Activated naive CD8-positive, alpha-beta T cell treated with anti-CD3 and anti-CD28 coated beads, Interleukin-2, amount 10 ng/mL, durations not matched to agents 7 days and 5 days (primary cell): Measurements from ENCODE around the gene TPI1. TPM values are rescaled to one million over a fixed set of nuclear protein-coding genes. Genes with fewer than 3 reads are reported as not detected.
"Not testable (repeated sequence)": the region's sequence is repeated elsewhere in the genome, so short reads cannot be mapped to it uniquely, and the experiment has no call there.

ENCODE experiments used
- ATAC-seq: fragments of 150-1000 bp; cut with Tn5 transposase; one replicate; pipeline ENCODE4 v1.10.0; 2021; ENCODE audit warnings: low read depth, moderate library complexity
- POLR2A ChIA-PET: fragments of 350-600 bp; sonication (Branson Sonifier 250); formaldehyde crosslinking; loops from one replicate; lab custom pipeline; 2021; ENCODE audit warnings: antibody characterized with exemption; lab: Charles Lee
- DNase-seq: peaks from one replicate; pipeline ENCODE4 v3.0.0; 2021
- H3K27ac Mint-ChIP-seq: one replicate; pipeline ENCODE4 v1.8.0; 2022; ENCODE audit warnings: mild to moderate bottlenecking, mixed read lengths
- H3K27me3 Mint-ChIP-seq: one replicate; pipeline ENCODE4 v1.8.0; 2022; ENCODE audit warnings: mild to moderate bottlenecking, moderate library complexity, mixed read lengths
- H3K36me3 Mint-ChIP-seq: one replicate; pipeline ENCODE4 v1.8.0; 2021; ENCODE audit warnings: mild to moderate bottlenecking, mixed read lengths
- H3K4me1 Mint-ChIP-seq: one replicate; pipeline ENCODE4 v1.8.0; 2021; ENCODE audit warnings: mixed read lengths
- H3K4me3 Mint-ChIP-seq: one replicate; pipeline ENCODE4 v1.8.0; 2022; ENCODE audit warnings: mild to moderate bottlenecking, moderate library complexity, mixed read lengths
- H3K9me3 Mint-ChIP-seq: one replicate; pipeline ENCODE4 v1.8.0; 2021; ENCODE audit warnings: mixed read lengths
- total RNA-seq, 2 experiments: library from RNA; stranded (reverse); gene quantifications; one replicate each; pipeline ENCODE4 v1.2.3, GENCODE V29; 2021

TPI1 gene
- total RNA-seq, 2 experiments from 2014 or later, result 1,129 to 1,200 TPM

DNA sequence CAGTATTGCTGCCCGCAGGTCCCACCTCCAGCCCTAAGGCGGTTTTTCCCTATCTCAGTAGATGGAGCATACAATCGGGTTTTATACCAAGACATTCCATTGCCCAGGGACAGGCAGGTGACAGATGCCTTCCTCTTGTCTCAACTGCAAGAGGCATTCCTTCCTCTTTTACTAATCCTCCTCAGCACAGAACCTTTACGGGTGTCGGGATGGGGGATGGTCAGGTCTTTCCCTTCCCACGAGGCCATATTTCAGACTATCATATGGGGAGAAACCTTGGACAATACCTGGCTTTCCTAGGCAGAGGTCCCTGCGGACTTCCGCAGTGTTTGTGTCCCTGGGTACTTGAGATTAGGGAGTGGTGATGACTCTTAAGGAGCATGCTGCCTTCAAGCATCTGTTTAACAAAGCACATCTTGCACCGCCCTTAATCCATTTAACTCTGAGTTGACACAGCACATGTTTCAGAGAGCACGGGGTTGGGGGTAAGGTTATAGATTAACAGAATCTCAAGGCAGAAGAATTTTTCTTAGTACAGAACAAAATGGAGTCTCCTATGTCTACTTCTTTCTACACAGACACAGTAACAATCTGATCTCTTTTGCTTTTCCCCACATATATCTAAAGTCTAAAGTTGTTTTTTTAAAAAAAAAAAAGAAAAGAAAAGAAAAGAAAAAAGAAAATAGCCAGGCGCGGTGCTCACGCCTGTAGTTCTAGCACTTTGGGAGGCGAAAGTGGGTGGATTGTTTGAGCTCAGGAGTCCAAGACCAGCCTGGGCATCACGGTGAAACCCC is 19.1 kb downstream of the TPI1 start:
- not testable (repeated sequence) for DNase-seq, H3K27me3 Mint-ChIP-seq, ATAC-seq, H3K27ac Mint-ChIP-seq, H3K4me3 Mint-ChIP-seq, H3K36me3 Mint-ChIP-seq, H3K4me1 Mint-ChIP-seq, H3K9me3 Mint-ChIP-seq
- POLR2A ChIA-PET, result interaction anchor here (1.1 kb wide), 1 partner anchor 18 kb away, joined by 3 read pairs; no protein-coding TSS in a partner anchor

DNA sequence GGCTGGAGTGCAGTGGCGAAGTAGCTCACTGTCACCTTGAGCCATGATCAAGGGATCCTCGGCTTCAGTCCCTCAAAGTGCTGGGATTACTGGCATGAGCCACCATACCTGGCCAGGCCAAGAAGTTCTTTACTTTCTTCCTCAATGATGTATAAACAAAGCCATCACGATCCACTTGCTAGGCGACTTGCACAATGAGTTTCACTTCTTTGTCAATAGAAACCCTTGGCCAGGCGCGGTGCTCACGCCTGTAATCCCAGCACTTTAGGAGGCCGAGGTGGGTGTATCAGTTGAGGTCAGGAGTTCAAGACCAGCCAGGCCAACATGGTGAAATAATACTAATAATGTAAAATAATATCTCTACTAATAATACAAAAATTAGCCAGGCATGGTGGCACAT is 20.1 kb downstream of the TPI1 start:
- peaks cover 7% of the 10 kb centered on the region for H3K36me3 Mint-ChIP-seq
- DNase-seq (no peak), ATAC-seq (no peak)
- H3K9me3 Mint-ChIP-seq, result no peaks in the 10 kb centered on the region
- POLR2A ChIA-PET, result interaction anchor here (0.8 kb wide), 1 partner anchor 18 kb away, joined by 3 read pairs; no protein-coding TSS in a partner anchor
- H3K4me3 Mint-ChIP-seq, result no peak overlapping the region
- H3K27ac Mint-ChIP-seq, result no peak overlapping the region
- H3K4me1 Mint-ChIP-seq, result peaks cover 15% of the 10 kb centered on the region
- H3K27me3 Mint-ChIP-seq, result no peaks in the 10 kb centered on the region

DNA sequence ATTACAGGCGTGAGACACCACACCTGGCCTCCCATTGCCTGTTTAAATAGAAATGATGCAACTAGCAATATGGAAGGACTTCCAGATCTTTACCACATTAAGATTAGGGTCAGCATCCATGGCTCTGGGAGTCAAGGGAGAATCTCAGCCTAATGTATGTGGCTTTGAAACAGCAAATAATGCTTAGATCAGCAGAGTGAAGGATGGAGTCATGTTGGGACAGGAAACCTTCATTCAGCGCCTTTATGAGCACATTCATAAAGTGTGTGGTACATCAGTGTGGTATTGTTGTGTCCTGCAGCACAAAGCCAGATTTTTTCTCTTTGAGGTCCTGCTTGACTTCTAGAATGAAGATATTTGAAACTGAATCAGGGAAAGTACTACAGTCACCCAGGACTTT is 21.0 kb downstream of the TPI1 start:
- POLR2A ChIA-PET, result no interaction called here
- ATAC-seq (no peak), DNase-seq (no peak)
- peaks cover 5% of the 10 kb centered on the region for H3K36me3 Mint-ChIP-seq
- no peak overlapping the region for H3K27ac Mint-ChIP-seq
- no peaks in the 10 kb centered on the region for H3K9me3 Mint-ChIP-seq
- H3K27me3 Mint-ChIP-seq, result no peaks in the 10 kb centered on the region
- peaks cover 17% of the 10 kb centered on the region for H3K4me1 Mint-ChIP-seq
- no peak overlapping the region for H3K4me3 Mint-ChIP-seq

DNA sequence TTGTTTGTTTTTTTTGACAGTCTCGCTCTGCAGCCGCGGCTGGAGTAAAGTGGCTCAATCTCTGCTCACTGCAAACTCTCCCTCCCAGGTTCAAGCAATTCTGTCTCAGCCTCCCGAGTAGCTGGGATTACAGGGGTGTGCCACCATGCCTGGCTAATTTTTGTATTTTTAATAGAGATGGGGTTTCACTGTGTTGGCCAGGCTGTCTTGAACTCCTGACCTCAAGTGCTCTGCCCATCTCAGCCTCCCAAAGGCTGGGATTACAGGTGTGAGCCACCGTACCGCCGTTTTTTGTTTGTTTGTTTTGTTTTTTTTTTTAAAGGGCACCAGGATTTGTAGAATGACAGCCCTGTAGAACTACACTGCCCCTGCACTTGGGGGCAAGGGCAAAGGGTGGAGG is 21.5 kb downstream of the TPI1 start:
- H3K27me3 Mint-ChIP-seq, DNase-seq, H3K9me3 Mint-ChIP-seq, POLR2A ChIA-PET, ATAC-seq, H3K36me3 Mint-ChIP-seq, H3K4me3 Mint-ChIP-seq, H3K27ac Mint-ChIP-seq: not testable (repeated sequence)
- peaks cover 17% of the 10 kb centered on the region for H3K4me1 Mint-ChIP-seq

- ATAC-seq, POLR2A ChIA-PET, H3K36me3 Mint-ChIP-seq, DNase-seq, H3K27me3 Mint-ChIP-seq, H3K9me3 Mint-ChIP-seq: not testable (repeated sequence)
- peak overlapping the region; percentile 91 for H3K27ac Mint-ChIP-seq
- peak overlapping the region; percentile 88 for H3K4me3 Mint-ChIP-seq
- H3K4me1 Mint-ChIP-seq, result peaks cover 17% of the 10 kb centered on the region
Observed at GRCh38 chr12:6889775-6890573, 22.6 kb downstream of the TPI1 start.

DNA sequence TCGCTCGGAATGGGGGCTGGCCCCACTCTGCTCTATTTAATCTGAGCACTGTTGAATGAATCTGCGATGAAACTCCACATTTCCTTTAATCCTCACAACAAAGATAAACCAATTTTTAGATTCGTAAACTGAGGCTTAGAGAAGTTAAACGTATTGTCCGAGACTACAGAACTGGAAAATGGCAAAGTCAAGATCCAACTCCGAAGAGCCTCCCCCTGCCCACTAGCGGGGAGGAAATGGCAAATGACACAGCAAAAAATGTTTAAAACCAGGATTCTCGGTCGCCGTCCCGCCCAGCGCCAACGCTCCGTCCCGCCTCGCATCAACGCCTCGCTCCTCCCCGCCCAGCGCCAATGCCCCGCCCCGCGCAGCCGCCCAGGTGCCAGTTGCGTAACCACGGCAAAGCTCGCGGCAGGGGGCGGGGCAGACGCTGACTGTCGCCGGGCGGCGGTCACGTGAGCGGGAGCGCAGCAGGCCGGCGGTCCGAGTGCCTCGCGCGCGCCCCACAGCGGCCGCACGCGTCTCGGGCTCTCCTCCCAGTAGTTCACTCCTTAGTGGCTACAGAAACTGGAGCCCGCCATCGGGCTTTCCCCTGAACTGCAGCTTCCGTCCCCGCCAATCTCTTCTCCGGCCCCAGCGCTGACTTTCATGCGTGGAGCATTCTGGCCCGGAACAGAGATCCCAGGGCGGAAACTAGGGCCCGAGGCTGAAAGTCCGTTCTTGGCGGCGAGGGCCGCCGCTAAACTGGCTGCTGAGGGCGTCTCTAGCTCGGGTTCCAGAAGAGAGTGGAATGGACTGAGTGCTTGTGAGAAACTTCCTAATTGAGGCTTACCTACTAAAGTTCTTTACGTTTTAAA is 23.7 kb downstream of the TPI1 start:
- peak; percentile 97 for ATAC-seq
- DNase-seq, result peak; percentile 100
- POLR2A ChIA-PET, result interaction anchor here (0.5 to 2.8 kb wide), 25 partner anchors 9 to 222 kb away, joined by 3 to 78 read pairs (median 5); partner anchors contain the start of genes C12orf57, C1RL, CDCA3 and COPS7A
- Mint-ChIP-seq H3K27me3 (no peaks in the 10 kb centered on the region), H3K4me3 (peak overlapping the region; percentile 88), H3K27ac (peak overlapping the region; percentile 91), H3K4me1 (peaks cover 17% of the 10 kb centered on the region), H3K36me3 (peaks cover 2% of the 10 kb centered on the region), H3K9me3 (no peaks in the 10 kb centered on the region)

DNA sequence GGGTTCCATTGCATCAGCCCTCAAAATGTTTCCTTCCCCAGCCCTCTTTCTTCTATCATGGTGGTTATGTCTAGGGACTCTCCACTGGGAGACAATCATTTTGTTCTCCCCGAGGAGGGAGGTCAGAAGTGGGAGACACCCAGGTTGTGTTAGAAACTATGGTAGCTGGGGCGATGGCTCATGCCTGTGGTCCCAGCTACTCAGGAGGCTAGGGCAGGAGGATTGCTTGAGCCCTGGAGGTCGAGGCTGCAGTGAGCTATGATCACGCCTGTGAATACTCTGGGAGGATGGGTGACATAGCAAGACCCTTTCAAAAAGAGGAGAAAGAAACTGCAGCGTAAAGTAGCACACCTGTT is 24.3 kb downstream of the TPI1 start:
- H3K36me3 Mint-ChIP-seq, result peaks cover 2% of the 10 kb centered on the region
- POLR2A ChIA-PET, result interaction anchor here (0.5 to 2.8 kb wide), 26 partner anchors 8 to 262 kb away, joined by 3 to 78 read pairs (median 6); partner anchors contain the start of genes C12orf57, C1RL, CDCA3 and COPS7A
- ATAC-seq (no peak), DNase-seq (no peak)
- H3K27me3 Mint-ChIP-seq, result peaks cover under 1% of the 10 kb centered on the region
- peak overlapping the region; percentile 88 for H3K4me3 Mint-ChIP-seq
- peak overlapping the region; percentile 91 for H3K27ac Mint-ChIP-seq
- H3K9me3 Mint-ChIP-seq, result no peaks in the 10 kb centered on the region
- peaks cover 17% of the 10 kb centered on the region for H3K4me1 Mint-ChIP-seq

GRCh38 chr12:6892683-6893082 is 25.4 kb downstream of the TPI1 start:
- DNase-seq, H3K36me3 Mint-ChIP-seq, H3K9me3 Mint-ChIP-seq, ATAC-seq, H3K27me3 Mint-ChIP-seq: not testable (repeated sequence)
- Mint-ChIP-seq H3K27ac (peak overlapping the region; percentile 40), H3K4me1 (peaks cover 17% of the 10 kb centered on the region), H3K4me3 (peak overlapping the region; percentile 88)
- POLR2A ChIA-PET, result interaction anchor here (1.3 to 2.8 kb wide), 4 partner anchors 12 to 183 kb away, joined by 3 to 78 read pairs (median 6); partner anchors contain the start of gene SPSB2

DNA sequence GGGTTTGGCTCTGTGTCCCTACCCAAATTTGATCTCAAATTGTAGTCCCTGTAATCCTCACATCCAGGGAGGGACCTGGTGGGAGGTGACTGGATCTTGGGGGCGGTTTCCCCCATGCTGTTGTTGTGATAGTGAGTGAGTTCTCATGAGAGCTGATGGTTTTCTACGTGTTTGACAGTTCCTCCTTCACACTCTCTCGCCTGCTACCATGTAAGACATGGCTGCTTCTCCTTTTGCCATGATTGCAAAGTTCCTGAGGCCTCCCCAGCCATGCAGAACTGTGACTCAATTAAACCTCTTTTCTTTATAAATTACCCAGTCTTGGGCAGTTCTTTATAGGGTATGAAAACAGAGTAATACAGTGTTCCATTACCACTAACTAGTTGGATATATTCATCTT is 27.0 kb downstream of the TPI1 start:
- Mint-ChIP-seq H3K27ac (no peak overlapping the region), H3K27me3 (peaks cover 6% of the 10 kb centered on the region)

DNA sequence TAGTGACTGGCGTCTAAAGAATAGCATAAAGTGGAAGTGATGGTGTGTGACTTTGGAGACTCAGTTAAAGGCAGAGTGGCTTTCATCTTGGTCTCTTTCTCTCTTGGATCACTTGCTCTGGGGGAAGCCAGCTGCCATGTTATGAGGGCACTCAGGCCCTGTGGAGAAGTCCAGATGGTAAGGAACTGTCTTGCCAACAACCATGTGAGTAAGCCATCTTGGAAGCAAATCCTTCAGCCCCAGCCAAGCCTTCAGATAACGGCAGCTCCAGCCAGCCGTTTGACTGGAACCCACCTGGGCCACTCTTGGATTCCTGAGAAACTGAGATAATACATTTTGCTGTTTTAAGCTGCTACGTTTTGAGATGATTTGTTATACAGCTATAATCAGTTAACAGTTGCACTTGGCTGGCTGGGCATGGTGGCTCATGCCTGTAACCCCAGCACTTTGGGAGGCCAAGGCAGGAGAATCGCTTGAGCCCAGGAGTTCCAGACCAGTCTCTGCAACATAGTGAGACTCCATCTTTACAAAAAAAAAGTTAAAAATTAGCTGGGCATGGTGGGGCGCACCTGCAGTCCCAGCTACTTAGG is 29.6 kb downstream of the TPI1 start:
- ATAC-seq (no peak), DNase-seq (no peak)
- Mint-ChIP-seq H3K27me3 (peaks cover 6% of the 10 kb centered on the region), H3K36me3 (peaks cover 2% of the 10 kb centered on the region), H3K4me1 (peaks cover 10% of the 10 kb centered on the region), H3K9me3 (no peaks in the 10 kb centered on the region), H3K4me3 (no peak overlapping the region), H3K27ac (no peak overlapping the region)
- POLR2A ChIA-PET, result no interaction called here

More for the DNA sequence above, 27.0 kb downstream of the TPI1 start:
- DNase-seq (no peak), ATAC-seq (no peak)
- POLR2A ChIA-PET, result interaction anchor here (1.3 kb wide), 1 partner anchor 21 kb away, joined by 3 read pairs; the partner anchor contains the start of gene SPSB2
- H3K36me3 Mint-ChIP-seq, result peaks cover 2% of the 10 kb centered on the region
- no peaks in the 10 kb centered on the region for H3K9me3 Mint-ChIP-seq
- no peak overlapping the region for H3K4me3 Mint-ChIP-seq
- peaks cover 14% of the 10 kb centered on the region for H3K4me1 Mint-ChIP-seq

DNA sequence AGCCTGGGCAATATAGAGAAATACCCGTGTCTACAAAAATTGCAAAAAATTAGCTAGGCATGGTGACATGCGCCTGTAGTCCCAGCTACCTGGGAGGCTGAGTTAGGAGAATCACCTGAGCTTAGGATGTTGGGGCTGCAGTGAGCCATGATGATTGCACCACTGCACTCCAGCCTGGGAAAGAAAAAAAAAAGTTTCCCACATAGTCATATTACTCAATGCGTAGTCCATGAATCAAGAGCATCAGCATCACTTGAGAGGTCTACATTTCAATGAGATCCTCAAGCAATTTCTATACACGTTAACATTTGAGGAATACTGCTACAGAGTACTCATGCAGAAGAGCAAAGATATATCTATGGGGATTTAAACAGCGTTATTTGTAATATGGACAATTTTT is 32.1 kb downstream of the TPI1 start:
- POLR2A ChIA-PET, result interaction anchor here (1.5 kb wide), 1 partner anchor 8 kb away, joined by 4 read pairs; no protein-coding TSS in a partner anchor
- Mint-ChIP-seq H3K36me3 (peaks cover 2% of the 10 kb centered on the region), H3K27me3 (peaks cover 6% of the 10 kb centered on the region), H3K4me1 (peaks cover 13% of the 10 kb centered on the region), H3K9me3 (no peaks in the 10 kb centered on the region), H3K4me3 (no peak overlapping the region), H3K27ac (no peak overlapping the region)
- DNase-seq, result no peak
- no peak for ATAC-seq

GRCh38 chr12:6899837-6900519 is 32.6 kb downstream of the TPI1 start:
- H3K9me3 Mint-ChIP-seq, result no peaks in the 10 kb centered on the region
- POLR2A ChIA-PET, result interaction anchor here (1.5 kb wide), 1 partner anchor 9 kb away, joined by 4 read pairs; no protein-coding TSS in a partner anchor
- no peak overlapping the region for H3K27ac Mint-ChIP-seq
- peaks cover 6% of the 10 kb centered on the region for H3K27me3 Mint-ChIP-seq
- no peaks in the 10 kb centered on the region for H3K36me3 Mint-ChIP-seq
- DNase-seq (no peak), ATAC-seq (no peak)
- H3K4me3 Mint-ChIP-seq, result no peak overlapping the region
- peaks cover 13% of the 10 kb centered on the region for H3K4me1 Mint-ChIP-seq
